Activated naive CD8-positive, alpha-beta T cell treated with anti-CD3 and anti-CD28 coated beads, Interleukin-2, amount 10 ng/mL, durations not matched to agents 7 days and 5 days (primary cell): ENCODE data around the gene IKZF1. TPM values are rescaled to one million over a fixed set of nuclear protein-coding genes. Genes with fewer than 3 reads are reported as not detected.

Experiments used
- ATAC-seq: fragments of 150-1000 bp; cut with Tn5 transposase; one replicate; pipeline ENCODE4 v1.10.0; 2021; ENCODE audit warnings: low read depth, moderate library complexity
- POLR2A ChIA-PET: fragments of 350-600 bp; sonication (Branson Sonifier 250); formaldehyde crosslinking; loops from one replicate; lab custom pipeline; 2021; ENCODE audit warnings: antibody characterized with exemption; lab: Charles Lee
- DNase-seq: peaks from one replicate; pipeline ENCODE4 v3.0.0; 2021
- H3K27ac Mint-ChIP-seq: one replicate; pipeline ENCODE4 v1.8.0; 2022; ENCODE audit warnings: mild to moderate bottlenecking, mixed read lengths
- H3K27me3 Mint-ChIP-seq: one replicate; pipeline ENCODE4 v1.8.0; 2022; ENCODE audit warnings: mild to moderate bottlenecking, moderate library complexity, mixed read lengths
- H3K36me3 Mint-ChIP-seq: one replicate; pipeline ENCODE4 v1.8.0; 2021; ENCODE audit warnings: mild to moderate bottlenecking, mixed read lengths
- H3K4me1 Mint-ChIP-seq: one replicate; pipeline ENCODE4 v1.8.0; 2021; ENCODE audit warnings: mixed read lengths
- H3K4me3 Mint-ChIP-seq: one replicate; pipeline ENCODE4 v1.8.0; 2022; ENCODE audit warnings: mild to moderate bottlenecking, moderate library complexity, mixed read lengths
- H3K9me3 Mint-ChIP-seq: one replicate; pipeline ENCODE4 v1.8.0; 2021; ENCODE audit warnings: mixed read lengths
- total RNA-seq, 2 experiments: library from RNA; stranded (reverse); gene quantifications; one replicate each; pipeline ENCODE4 v1.2.3, GENCODE V29; 2021

IKZF1 gene
- total RNA-seq, 2 experiments from 2014 or later = 383 to 410 TPM

DNA sequence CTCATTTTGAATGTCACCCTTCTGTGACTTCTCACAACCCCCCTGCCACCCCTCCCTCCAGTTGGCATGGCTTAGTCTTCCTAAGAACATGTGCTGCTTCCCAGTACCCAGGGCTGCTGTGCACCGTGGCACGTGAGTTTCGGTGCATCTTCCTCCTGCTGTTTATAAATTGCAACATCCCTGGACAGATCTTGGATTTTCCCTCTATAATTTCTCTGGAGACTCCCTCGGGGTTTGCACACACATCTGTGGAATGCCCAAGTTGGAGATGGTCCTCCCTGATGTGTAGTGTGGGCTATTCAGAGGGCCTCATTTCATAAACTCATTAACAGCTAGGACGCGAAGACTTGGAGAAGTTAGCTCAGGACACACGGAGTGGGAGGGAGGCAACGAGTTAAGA lies 52.9 kb downstream of the IKZF1 start:
- H3K9me3 Mint-ChIP-seq = no peaks in the 10 kb centered on the region
- POLR2A ChIA-PET = interaction anchor here (1.3 to 13.8 kb wide), 3 partner anchors 12 to 150 kb away, joined by 3 to 323 read pairs (median 5); no protein-coding TSS in a partner anchor
- H3K36me3 Mint-ChIP-seq = peaks cover 54% of the 10 kb centered on the region
- no peak for DNase-seq
- H3K4me1 Mint-ChIP-seq = peaks cover 86% of the 10 kb centered on the region
- no peaks in the 10 kb centered on the region for H3K27me3 Mint-ChIP-seq
- ATAC-seq = no peak
- peak overlapping the region; percentile 93 for H3K27ac Mint-ChIP-seq
- peak overlapping the region; percentile 61 for H3K4me3 Mint-ChIP-seq

DNA sequence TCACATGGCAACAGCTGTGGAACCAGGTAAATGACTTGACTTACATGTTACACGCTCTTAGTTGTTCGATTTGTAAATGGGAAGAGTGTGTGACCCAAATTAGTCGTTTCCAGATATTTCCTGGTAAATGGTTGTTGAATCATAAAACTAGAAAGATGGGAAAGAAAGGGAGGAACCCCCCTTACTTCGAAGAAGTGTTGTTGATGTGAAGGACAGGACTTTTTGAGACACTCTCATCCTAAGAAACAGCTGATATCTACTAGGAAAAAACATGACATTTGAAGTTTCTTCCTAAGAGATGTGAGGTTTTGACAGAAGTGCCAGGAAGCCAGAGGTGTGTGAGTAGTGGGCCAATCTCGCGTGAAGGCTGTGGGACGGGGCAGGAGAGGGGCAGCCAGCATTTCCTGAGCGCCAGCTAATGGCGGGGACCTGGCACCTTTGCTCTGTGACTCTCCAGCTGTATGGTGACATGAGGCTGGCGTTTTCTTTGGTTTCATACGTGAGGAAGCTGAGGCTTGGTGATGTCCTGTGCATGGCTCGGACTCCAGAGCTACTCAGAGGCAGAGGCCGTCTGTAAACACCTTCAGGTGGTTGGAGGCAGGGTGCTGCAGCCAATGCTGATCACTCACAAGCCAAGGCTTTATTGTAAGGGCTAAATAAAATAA lies 53.7 kb downstream of the IKZF1 start:
- DNase-seq (no peak), ATAC-seq (no peak)
- peaks cover 61% of the 10 kb centered on the region for H3K36me3 Mint-ChIP-seq
- POLR2A ChIA-PET = interaction anchor here (0.6 to 13.8 kb wide), 8 partner anchors 10 to 151 kb away, joined by 3 to 323 read pairs (median 6); no protein-coding TSS in a partner anchor
- H3K4me3 Mint-ChIP-seq = peak overlapping the region; percentile 61
- peak overlapping the region; percentile 93 for H3K27ac Mint-ChIP-seq
- H3K9me3 Mint-ChIP-seq = no peaks in the 10 kb centered on the region
- H3K4me1 Mint-ChIP-seq = peaks cover 89% of the 10 kb centered on the region
- H3K27me3 Mint-ChIP-seq = no peaks in the 10 kb centered on the region

GRCh38 chr7:50358779-50359178 lies 54.3 kb downstream of the IKZF1 start:
- H3K4me3 Mint-ChIP-seq = peak overlapping the region; percentile 61
- DNase-seq = no peak
- H3K4me1 Mint-ChIP-seq = peaks cover 89% of the 10 kb centered on the region
- H3K9me3 Mint-ChIP-seq = no peaks in the 10 kb centered on the region
- no peaks in the 10 kb centered on the region for H3K27me3 Mint-ChIP-seq
- H3K27ac Mint-ChIP-seq = peak overlapping the region; percentile 93
- peaks cover 61% of the 10 kb centered on the region for H3K36me3 Mint-ChIP-seq
- no peak for ATAC-seq
- POLR2A ChIA-PET = interaction anchor here (1.0 to 13.8 kb wide), 6 partner anchors 10 to 92 kb away, joined by 3 to 323 read pairs (median 11); no protein-coding TSS in a partner anchor

GRCh38 chr7:50359258-50359994 lies 54.9 kb downstream of the IKZF1 start:
- ATAC-seq = no peak
- POLR2A ChIA-PET = interaction anchor here (0.9 to 13.8 kb wide), 11 partner anchors 9 to 153 kb away, joined by 3 to 323 read pairs (median 7); partner anchors contain the start of gene IKZF1
- no peaks in the 10 kb centered on the region for H3K9me3 Mint-ChIP-seq
- peaks cover 89% of the 10 kb centered on the region for H3K4me1 Mint-ChIP-seq
- H3K36me3 Mint-ChIP-seq = peaks cover 61% of the 10 kb centered on the region
- peak overlapping the region; percentile 80 for H3K4me3 Mint-ChIP-seq
- no peaks in the 10 kb centered on the region for H3K27me3 Mint-ChIP-seq
- DNase-seq = no peak
- peak overlapping the region; percentile 99 for H3K27ac Mint-ChIP-seq

- Mint-ChIP-seq H3K9me3 (no peaks in the 10 kb centered on the region), H3K27me3 (no peaks in the 10 kb centered on the region), H3K36me3 (peaks cover 61% of the 10 kb centered on the region), H3K4me3 (peak overlapping the region; percentile 80), H3K4me1 (peaks cover 90% of the 10 kb centered on the region), H3K27ac (peak overlapping the region; percentile 99)
- DNase-seq (peak; percentile 76), ATAC-seq (peak; percentile 90)
- POLR2A ChIA-PET = interaction anchor here (0.8 to 13.8 kb wide), 14 partner anchors 8 to 154 kb away, joined by 3 to 323 read pairs (median 7); partner anchors contain the start of gene IKZF1
Measured at GRCh38 chr7:50359995-50360925, 55.7 kb downstream of the IKZF1 start.

- Mint-ChIP-seq H3K4me1 (peaks cover 93% of the 10 kb centered on the region), H3K27ac (peak overlapping the region; percentile 99), H3K36me3 (peaks cover 53% of the 10 kb centered on the region), H3K27me3 (no peaks in the 10 kb centered on the region), H3K4me3 (peak overlapping the region; percentile 81), H3K9me3 (no peaks in the 10 kb centered on the region)
- ATAC-seq (no peak), DNase-seq (no peak)
- POLR2A ChIA-PET = interaction anchor here (0.9 to 13.8 kb wide), 11 partner anchors 17 to 155 kb away, joined by 3 to 323 read pairs (median 4); partner anchors contain the start of gene IKZF1
Measured at GRCh38 chr7:50362142-50362541, 57.6 kb downstream of the IKZF1 start.

DNA sequence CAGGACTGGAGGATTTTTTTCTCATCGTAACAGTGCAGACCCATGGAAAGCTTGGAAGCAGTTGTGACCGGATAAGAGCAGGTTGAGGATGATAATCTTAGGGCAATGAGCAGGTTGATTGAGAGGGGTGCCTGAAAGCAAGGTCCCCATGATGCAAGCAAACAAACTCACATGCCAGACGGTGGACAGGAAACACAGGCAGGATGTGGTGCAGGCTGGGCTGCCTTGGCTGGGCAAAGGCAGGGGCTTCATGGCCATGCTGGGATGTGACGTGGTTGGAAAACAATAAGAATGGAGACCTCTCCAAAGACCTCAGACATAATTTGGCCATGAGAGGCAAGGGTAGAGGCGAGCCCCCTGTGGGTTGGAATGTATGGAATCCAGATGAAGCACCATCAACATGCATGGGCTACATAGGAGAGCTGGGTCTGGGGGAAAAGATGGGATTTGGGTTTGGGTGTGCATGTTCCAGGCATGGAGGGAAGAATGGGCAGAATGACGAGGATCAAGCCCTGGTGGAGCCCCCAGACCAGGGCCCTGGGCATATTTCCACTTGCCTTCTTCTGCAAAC lies 58.3 kb downstream of the IKZF1 start:
- H3K4me3 Mint-ChIP-seq = peak overlapping the region; percentile 81
- H3K27ac Mint-ChIP-seq = peak overlapping the region; percentile 99
- DNase-seq (peak; percentile 61), ATAC-seq (peak; percentile 19)
- POLR2A ChIA-PET = interaction anchor here (0.9 to 13.8 kb wide), 9 partner anchors 18 to 156 kb away, joined by 3 to 323 read pairs (median 5); partner anchors contain the start of gene IKZF1
- H3K4me1 Mint-ChIP-seq = peaks cover 94% of the 10 kb centered on the region
- H3K36me3 Mint-ChIP-seq = peaks cover 51% of the 10 kb centered on the region
- H3K9me3 Mint-ChIP-seq = no peaks in the 10 kb centered on the region
- H3K27me3 Mint-ChIP-seq = no peaks in the 10 kb centered on the region

- H3K27me3 Mint-ChIP-seq = no peaks in the 10 kb centered on the region
- POLR2A ChIA-PET = interaction anchor here (0.6 to 13.8 kb wide), 9 partner anchors 19 to 159 kb away, joined by 3 to 323 read pairs (median 5); partner anchors contain the start of gene IKZF1
- ATAC-seq = no peak
Measured at GRCh38 chr7:50363327-50364060, 59.0 kb downstream of the IKZF1 start.

GRCh38 chr7:50364645-50365044 lies 60.1 kb downstream of the IKZF1 start:
- peaks cover 49% of the 10 kb centered on the region for H3K36me3 Mint-ChIP-seq

More at GRCh38 chr7:50363327-50364060, 59.0 kb downstream of the IKZF1 start:
- Mint-ChIP-seq H3K36me3 (peaks cover 53% of the 10 kb centered on the region), H3K4me1 (peaks cover 94% of the 10 kb centered on the region), H3K9me3 (no peaks in the 10 kb centered on the region), H3K4me3 (peak overlapping the region; percentile 81), H3K27ac (peak overlapping the region; percentile 99)
- no peak for DNase-seq

DNA sequence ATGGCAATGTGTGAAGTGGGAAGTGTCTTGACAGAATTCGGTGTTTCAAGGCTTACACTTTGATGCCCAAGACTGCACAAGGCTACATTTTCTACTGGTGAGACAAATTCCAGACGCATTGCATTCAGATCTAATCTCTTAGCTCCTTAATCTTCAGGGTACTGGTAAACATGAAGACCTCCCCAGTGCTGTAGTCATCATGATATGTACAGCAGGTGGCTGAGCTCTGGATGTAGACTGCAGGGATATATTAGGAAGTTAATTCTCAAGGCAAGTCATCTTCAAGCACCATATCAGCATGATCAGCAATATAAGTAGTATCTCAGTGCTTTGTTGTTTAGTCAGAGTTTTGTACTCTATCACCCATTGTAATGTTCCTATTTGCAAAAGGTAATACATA lies 61.8 kb downstream of the IKZF1 start:
- no peak for DNase-seq
- Mint-ChIP-seq H3K4me3 (peak overlapping the region; percentile 63), H3K4me1 (peaks cover 91% of the 10 kb centered on the region), H3K9me3 (no peaks in the 10 kb centered on the region), H3K27me3 (no peaks in the 10 kb centered on the region), H3K27ac (peak overlapping the region; percentile 88), H3K36me3 (peaks cover 45% of the 10 kb centered on the region)
- POLR2A ChIA-PET = interaction anchor here (2.1 to 13.8 kb wide), 4 partner anchors 21 to 160 kb away, joined by 7 to 323 read pairs (median 18); no protein-coding TSS in a partner anchor
- no peak for ATAC-seq

More at GRCh38 chr7:50364645-50365044, 60.1 kb downstream of the IKZF1 start:
- DNase-seq (no peak), ATAC-seq (no peak)
- Mint-ChIP-seq H3K27me3 (no peaks in the 10 kb centered on the region), H3K27ac (peak overlapping the region; percentile 66), H3K4me1 (peaks cover 94% of the 10 kb centered on the region), H3K9me3 (no peaks in the 10 kb centered on the region), H3K4me3 (no peak overlapping the region)
- POLR2A ChIA-PET = interaction anchor here (0.5 to 13.8 kb wide), 4 partner anchors 20 to 56 kb away, joined by 3 to 323 read pairs (median 20); no protein-coding TSS in a partner anchor

DNA sequence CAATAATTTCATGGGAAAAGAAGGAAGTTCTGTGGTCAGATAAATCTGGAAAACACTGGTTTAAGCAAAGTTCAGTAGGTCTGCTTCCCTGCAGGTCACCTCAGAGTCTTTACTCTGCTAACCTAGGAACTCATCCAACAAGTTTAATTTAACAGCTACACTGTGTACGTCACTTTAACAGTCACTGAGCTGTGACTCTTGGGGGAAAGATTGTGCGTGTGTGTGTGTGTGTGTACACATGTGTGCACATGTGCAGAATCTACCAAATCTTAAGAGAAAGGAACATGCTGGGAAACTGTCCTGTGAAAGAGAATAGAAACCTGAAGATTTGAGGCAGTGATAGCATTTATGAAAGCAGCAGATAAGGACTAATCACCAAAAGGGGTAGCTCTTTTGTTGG lies 62.6 kb downstream of the IKZF1 start:
- Mint-ChIP-seq H3K4me3 (peak overlapping the region; percentile 63), H3K36me3 (peaks cover 47% of the 10 kb centered on the region), H3K4me1 (peaks cover 92% of the 10 kb centered on the region), H3K27me3 (no peaks in the 10 kb centered on the region), H3K27ac (peak overlapping the region; percentile 88), H3K9me3 (no peaks in the 10 kb centered on the region)
- peak; percentile 10 for ATAC-seq
- POLR2A ChIA-PET = interaction anchor here (0.7 to 13.8 kb wide), 8 partner anchors 22 to 161 kb away, joined by 4 to 323 read pairs (median 6); partner anchors contain the start of gene IKZF1
- no peak for DNase-seq
